Measurements from ENCODE around the gene DPYSL3. TPM values are rescaled to one million over a fixed set of nuclear protein-coding genes. Genes with fewer than 3 reads are reported as not detected.

Gene DPYSL3
- total RNA-seq, 1 donor from 2014 or later: 42.4 TPM

GRCh38 chr5:147393874-147394672, 115.8 kb downstream of the DPYSL3 start:
- H3K4me3 ChIP-seq (ENCODE audit: low read depth, low read length): no peak overlapping the region
- peaks cover 7% of the 10 kb centered on the region for H3K36me3 ChIP-seq (ENCODE audit: control insufficient read depth, insufficient read depth, low read length)

GRCh38 chr5:147391781-147392180, 118.1 kb downstream of the DPYSL3 start:
- peak; percentile 60 for TF ChIP-seq CTCF (IDR thresholded peaks at IDR 0.05; ENCODE audit: insufficient read depth, low read length, poor library complexity, severe bottlenecking)
- DNase-seq (ENCODE audit: low read depth): peak; percentile 65

More at GRCh38 chr5:147393874-147394672, 115.8 kb downstream of the DPYSL3 start:
- TF ChIP-seq CTCF (IDR thresholded peaks at IDR 0.05; ENCODE audit: insufficient read depth, low read length, poor library complexity, severe bottlenecking): peak; percentile 39
- H3K27me3 ChIP-seq (ENCODE audit: control insufficient read depth, insufficient read depth, low read length): no peaks in the 10 kb centered on the region
- DNase-seq (ENCODE audit: low read depth): no peak

GRCh38 chr5:147390654-147391225, 119.1 kb downstream of the DPYSL3 start:
- Histone ChIP-seq H3K4me3 (ENCODE audit: low read depth, low read length) (no peak overlapping the region), H3K36me3 (ENCODE audit: control insufficient read depth, insufficient read depth, low read length) (peaks cover 3% of the 10 kb centered on the region), H3K27me3 (ENCODE audit: control insufficient read depth, insufficient read depth, low read length) (no peaks in the 10 kb centered on the region)
- DNase-seq (ENCODE audit: low read depth): no peak
- no peak for TF ChIP-seq CTCF (IDR thresholded peaks at IDR 0.05; ENCODE audit: insufficient read depth, low read length, poor library complexity, severe bottlenecking)

More at GRCh38 chr5:147391781-147392180, 118.1 kb downstream of the DPYSL3 start:
- H3K27me3 ChIP-seq (ENCODE audit: control insufficient read depth, insufficient read depth, low read length): no peaks in the 10 kb centered on the region
- H3K36me3 ChIP-seq (ENCODE audit: control insufficient read depth, insufficient read depth, low read length): peaks cover 5% of the 10 kb centered on the region
- no peak overlapping the region for H3K4me3 ChIP-seq (ENCODE audit: low read depth, low read length)

GRCh38 chr5:147388184-147389108, 121.4 kb downstream of the DPYSL3 start:
- no peak for DNase-seq (ENCODE audit: low read depth)
- Histone ChIP-seq H3K27me3 (ENCODE audit: control insufficient read depth, insufficient read depth, low read length) (no peaks in the 10 kb centered on the region), H3K36me3 (ENCODE audit: control insufficient read depth, insufficient read depth, low read length) (peaks cover 1% of the 10 kb centered on the region), H3K4me3 (ENCODE audit: low read depth, low read length) (no peak overlapping the region)
- TF ChIP-seq CTCF (IDR thresholded peaks at IDR 0.05; ENCODE audit: insufficient read depth, low read length, poor library complexity, severe bottlenecking): no peak

- no peaks in the 10 kb centered on the region for H3K27me3 ChIP-seq (ENCODE audit: control insufficient read depth, insufficient read depth, low read length)
- TF ChIP-seq CTCF (IDR thresholded peaks at IDR 0.05; ENCODE audit: insufficient read depth, low read length, poor library complexity, severe bottlenecking): no peak
- DNase-seq (ENCODE audit: low read depth): no peak
These were observed 122.8 kb downstream of the DPYSL3 start for GRCh38 chr5:147387109-147387508.

More at GRCh38 chr5:147387109-147387508, 122.8 kb downstream of the DPYSL3 start:
- H3K36me3 ChIP-seq (ENCODE audit: control insufficient read depth, insufficient read depth, low read length): no peaks in the 10 kb centered on the region
- no peak overlapping the region for H3K4me3 ChIP-seq (ENCODE audit: low read depth, low read length)

Data from kidney epithelial cell (primary cell).